ENCODE measurements around the gene PNPLA2.
A peak's percentile ranks its signal among the peaks of the same experiment; 100 is the strongest.

The PNPLA2 gene

DNA sequence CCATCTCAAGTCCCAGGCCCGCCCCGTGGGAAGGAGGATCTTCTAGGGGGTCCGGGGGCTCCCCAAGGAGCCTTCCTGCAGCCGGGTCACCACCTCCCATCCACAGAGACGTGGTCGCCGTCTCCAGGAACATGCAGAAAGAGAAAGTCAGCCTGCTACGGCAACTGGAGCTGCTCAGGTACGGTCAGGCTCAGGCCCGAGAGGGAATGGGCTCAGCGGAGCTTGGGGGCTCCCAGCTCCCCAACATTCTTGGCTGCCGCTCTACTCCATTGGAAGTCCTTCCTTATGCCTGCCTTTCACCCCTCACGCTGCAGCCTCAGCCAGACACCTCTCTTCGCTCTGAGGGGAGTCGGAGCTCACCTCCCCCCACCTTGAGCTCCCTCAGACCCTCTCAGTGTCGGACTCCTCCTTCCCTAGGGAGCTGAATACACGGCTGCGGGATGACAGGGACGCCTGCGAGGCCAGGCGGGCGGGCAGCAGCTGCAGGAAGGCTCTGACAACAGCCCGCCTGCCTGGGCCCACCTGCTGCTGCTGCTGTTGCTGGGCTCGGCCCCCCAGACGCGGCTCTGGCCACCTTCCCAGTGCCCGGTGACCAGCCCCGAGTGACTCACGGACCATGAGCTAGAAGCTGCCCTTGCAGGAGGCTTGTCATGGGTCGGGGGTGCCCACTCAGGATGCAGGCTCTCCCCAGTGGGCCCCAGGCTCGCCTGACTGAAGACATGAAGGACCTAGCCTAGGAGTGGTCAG is 12.6 kb downstream of the PNPLA2 start:
- DNase-seq (ENCODE audit: low read depth): no peak

DNA sequence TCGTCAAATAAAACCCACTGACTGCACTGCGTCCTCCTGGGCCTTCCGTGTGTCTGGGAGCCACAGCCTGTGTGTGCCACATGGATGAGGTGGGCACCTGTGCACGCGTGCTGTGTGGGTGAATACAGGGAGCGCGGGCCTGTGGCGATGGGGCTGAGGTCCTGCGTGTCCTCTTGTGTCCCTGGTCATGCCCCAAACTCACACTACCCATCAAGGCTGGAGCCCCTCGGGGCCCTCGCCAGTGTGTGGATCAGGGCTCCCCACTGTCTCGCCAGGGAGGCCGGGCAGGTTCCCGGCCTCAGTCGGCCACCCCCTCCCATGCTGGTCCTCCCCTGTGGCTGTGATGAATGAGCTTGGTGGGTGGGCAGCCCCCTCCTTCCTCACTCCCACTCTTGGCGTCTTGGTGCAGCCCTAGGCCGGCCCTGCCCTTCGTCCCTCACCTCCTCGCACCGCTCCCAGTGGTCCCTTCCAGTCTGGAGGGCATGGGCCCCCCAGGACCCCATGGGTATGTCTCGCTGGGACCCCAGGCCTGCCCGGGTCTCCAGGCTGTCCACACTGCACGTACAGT is 13.3 kb downstream of the PNPLA2 start:
- no peak for DNase-seq (ENCODE audit: low read depth)

DNA sequence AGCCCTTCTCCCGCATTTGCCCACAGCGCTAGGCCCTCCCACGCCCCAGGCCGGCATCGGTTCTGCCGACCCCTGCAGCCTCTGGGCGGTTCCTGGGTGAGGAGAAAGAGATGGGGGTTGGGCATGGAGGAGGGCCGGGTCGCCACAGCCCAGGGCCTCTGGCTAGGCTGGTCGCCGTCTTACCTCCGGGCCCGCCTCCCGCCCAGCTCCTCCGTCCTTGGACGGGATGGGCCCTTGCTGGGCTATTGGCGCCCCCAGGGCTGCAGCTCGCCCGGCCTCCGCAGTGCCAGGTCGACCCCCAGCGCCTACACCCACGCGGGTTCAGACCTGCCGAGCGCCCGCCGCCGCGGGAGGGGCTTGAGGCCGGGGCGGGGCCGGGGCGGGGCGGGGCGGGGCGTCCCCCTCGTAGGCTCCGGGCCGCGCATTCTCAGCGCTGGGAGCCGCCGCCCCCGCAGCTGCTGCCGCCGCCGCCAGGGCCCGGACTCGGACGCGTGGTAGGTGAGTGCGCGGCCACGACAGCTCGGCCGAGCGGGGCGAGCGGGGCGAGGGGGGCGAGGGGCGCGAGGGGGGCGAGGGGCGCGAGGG is 13.9 kb downstream of the PNPLA2 start, which contains the start of gene CD151:
TSS of gene CD151 (plus strand) at position 424 of the 585 bp plus-strand sequence. CDS start 3,118 bp downstream, outside the sequence.
- no peak for DNase-seq (ENCODE audit: low read depth)

DNA sequence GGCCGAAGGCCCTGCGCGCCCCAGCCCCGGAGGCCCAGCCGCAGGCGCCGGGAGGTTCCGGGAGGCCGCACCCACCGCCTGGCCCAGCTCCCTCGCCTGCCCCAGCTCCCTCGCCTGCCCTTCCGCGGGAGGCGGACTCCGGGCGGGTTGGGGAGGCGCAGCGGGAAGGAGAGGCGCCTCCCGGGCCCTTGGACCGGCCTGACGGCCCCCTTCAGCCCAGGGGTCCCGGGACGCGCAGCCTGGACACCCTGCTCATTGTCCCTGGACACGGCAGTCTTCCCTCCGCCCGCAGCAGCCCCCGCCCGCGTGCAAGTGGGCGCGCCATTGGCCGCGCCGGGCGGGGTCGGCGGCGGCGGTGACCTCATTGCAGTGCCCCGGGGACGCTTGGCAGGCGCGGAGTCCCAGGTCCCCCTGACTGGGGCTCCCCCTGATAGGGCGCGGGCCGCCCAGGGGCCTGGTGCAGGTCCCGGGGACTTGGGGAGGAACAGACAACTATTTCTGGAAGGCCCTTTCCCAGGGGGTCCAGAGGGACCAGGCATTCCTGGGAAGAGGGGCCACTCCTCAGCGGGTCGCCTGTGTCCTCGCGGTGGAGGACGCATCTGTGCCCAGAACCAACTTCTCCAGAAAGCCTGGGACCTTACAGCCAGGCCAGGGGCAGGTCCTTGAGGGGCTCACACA is 14.5 kb downstream of the PNPLA2 start:
- no peak for DNase-seq (ENCODE audit: low read depth)

DNA sequence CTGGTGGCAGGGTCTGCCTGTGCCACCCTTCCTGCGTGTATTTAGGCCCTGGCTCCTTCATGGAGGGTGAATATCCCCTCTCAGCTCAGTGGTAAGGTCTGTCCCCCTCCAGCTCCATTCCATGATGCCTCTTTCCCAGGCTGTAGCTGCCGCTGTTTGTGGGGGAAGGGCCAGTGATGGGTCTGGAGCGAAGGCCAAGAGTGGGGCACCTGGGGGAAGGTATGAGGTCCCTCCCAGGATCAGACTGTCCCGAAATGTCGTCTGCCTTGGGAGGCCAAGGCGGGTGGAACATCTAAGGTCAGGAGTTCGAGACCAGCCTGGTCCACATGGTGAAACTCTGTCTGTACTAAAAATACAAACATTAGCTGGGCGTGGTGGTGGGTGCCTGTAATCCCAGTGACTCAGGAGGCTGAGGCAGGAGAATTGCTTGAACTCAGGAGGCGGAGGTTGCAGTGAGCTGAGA is 15.2 kb downstream of the PNPLA2 start:
- no peak for DNase-seq (ENCODE audit: low read depth)

DNA sequence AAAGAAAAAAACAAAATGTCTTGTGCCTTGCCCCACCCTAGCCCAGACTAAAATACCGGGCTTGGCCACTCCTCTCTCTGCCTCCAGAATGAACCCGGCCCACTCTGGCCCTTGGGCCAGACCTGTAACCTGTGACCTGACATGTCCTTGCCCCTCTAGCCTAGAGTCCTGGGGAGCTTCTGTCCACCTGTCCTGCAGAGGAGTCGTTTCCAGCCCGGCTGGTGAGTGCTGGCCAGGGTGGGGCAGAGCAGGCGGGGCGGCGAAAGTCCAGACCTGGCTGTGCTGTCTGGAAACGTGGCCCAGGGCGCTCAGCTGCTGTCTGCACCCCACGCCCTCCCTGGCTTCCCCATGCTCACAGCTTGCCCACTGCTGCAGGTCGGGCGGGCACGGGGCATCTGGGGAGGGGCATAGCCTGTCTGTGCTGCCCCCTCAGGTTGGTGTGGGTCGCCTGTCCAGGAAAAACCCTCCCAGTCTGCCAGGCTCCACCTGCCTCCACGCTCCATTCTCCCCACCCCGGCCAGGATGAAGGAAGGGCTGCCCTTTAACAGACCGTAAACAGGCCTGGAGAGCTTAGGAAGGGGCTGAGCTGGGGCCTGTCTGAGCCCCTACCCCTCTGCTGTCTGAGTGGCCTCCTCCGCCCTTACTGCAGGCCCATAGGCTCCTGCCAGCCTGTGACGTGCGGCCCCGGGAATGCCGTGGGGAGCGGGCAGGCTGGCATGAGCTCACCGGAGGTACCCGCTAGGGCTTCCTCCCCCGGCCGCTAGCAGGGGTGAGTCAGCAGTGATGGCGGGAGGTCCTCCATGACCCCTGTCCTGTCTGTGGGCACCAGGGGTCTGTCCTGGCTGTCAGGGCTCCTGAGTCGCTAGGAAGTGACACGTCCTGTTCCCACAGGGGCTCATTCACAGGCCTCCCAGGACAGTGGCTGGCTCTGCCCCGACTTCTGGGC is 15.9 kb downstream of the PNPLA2 start:
- no peak for DNase-seq (ENCODE audit: low read depth)

DNA sequence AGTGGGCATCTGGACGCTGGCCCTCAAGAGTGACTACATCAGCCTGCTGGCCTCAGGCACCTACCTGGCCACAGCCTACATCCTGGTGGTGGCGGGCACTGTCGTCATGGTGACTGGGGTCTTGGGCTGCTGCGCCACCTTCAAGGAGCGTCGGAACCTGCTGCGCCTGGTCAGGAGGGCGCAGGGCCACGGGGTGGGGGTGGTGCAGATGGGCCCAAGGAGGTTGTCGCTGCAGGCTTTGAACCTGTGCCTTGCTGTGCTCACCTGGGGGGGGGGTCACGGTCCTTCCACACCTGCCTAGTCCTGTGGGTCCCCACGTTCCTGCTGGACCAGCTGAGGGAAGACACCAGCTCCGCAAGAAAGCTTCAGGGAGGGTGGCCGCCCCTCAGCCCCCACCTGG is 17.6 kb downstream of the PNPLA2 start:
- no peak for DNase-seq (ENCODE audit: low read depth)

DNA sequence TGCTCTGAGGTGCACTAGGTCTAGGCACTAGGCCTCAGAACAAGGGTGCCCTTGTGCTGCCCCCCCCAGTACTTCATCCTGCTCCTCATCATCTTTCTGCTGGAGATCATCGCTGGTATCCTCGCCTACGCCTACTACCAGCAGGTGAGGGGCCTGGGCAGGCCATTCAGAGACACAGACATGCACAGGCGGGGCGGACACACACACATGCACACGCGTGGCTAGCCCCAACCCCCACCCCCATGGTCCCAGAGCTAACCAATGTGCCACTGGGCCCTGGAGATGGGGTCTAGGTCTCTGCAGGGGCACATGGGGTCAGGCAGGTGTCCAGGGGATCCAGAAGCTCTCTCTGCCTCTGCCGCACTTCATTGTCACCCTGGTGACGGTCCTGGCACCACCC is 18.0 kb downstream of the PNPLA2 start:
- no peak for DNase-seq (ENCODE audit: low read depth)

DNA sequence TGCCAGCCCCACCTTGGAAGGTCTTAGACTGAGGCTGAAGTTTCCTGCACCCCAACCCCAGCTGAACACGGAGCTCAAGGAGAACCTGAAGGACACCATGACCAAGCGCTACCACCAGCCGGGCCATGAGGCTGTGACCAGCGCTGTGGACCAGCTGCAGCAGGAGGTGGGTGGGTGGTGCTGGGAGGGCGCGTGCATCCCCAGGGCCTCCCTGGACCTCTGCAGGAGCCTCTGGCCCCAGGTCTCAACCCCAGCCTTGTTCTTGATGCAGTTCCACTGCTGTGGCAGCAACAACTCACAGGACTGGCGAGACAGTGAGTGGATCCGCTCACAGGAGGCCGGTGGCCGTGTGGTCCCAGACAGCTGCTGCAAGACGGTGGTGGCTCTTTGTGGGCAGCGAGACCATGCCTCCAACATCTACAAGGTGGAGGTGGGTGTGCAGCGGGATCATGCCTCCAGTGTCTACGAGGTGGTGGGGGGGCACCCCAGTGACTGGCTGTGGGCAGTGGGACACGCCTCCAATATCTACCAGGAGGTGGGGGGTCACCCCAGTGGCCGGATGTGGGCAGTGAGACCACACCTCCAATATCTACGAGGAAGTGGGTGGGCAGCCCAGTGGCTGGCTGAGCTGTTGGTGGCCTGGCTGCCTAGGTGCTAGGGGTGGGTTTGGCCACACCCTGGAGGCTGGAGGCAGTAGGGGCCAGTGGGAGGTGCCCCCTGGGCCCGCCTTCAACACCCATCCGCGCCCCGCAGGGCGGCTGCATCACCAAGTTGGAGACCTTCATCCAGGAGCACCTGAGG is 18.7 kb downstream of the PNPLA2 start:
- DNase-seq (ENCODE audit: low read depth): no peak

DNA sequence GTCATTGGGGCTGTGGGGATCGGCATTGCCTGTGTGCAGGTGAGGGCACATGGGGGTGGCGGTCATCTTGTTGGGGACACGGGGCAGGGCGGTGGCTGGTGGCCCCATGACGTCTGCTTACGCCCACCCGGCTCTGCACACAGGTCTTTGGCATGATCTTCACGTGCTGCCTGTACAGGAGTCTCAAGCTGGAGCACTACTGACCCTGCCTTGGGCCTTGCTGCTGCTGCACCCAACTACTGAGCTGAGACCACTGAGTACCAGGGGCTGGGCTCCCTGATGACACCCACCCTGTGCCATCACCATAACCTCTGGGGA is 19.2 kb downstream of the PNPLA2 start:
- no peak for DNase-seq (ENCODE audit: low read depth)

DNA sequence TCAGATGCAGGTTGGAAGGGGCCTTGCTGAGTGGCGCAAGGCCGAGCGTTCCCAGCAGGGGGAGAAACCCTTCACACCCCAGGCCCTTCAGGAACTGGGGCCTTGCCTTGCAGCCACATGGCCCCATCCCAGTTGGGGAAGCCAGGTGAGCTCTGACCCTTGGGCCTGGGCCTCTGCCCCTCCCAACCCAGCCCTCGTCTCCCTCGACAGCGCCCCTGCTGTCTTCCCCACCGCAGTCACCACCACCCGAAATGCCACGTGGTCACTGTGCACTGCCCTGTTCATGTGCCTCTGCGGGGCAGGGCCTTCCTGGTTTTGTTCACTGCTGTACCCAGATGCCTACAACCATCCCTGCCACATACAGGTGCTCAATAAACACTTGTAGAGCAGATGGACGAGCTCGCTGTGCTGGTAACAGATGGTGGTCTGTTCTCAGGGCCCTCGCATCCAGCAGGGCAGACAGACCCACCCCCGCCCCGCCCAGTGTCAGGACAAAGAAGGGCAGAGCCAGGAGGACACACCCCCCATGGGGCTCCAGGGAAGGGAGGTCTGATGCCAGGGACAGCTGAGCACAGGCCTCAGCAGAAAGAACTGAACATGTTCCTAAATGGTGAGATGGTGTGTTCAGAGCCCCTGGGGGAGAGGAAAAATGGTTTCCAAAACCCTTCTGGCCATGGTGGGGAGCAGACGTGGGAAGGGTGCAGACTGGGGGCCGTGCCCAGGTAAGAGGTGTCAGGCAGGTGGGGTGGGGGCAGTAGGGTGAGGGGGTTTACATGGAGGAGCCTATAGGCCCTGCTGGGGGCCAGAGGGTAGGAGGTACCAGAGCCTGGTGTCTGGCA is 19.9 kb downstream of the PNPLA2 start:
- DNase-seq (ENCODE audit: low read depth): no peak

DNA sequence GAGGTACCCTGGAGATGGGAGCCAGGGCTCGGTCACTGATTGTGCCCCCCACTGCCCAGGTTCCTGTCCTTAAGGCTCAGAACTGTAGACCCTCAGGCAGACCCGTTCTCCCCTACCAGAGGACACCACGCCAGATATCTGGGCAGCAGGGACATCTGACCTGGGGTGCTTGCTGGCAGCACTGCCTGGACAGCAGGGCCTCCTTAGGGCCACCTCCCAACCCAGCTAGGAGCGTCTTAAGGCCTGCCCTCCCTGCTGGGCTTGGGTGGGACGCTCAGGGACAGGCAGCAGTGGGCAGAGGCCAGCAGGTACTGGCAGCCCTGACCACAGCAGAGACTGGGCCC is 20.5 kb downstream of the PNPLA2 start:
- no peak for DNase-seq (ENCODE audit: low read depth)

DNA sequence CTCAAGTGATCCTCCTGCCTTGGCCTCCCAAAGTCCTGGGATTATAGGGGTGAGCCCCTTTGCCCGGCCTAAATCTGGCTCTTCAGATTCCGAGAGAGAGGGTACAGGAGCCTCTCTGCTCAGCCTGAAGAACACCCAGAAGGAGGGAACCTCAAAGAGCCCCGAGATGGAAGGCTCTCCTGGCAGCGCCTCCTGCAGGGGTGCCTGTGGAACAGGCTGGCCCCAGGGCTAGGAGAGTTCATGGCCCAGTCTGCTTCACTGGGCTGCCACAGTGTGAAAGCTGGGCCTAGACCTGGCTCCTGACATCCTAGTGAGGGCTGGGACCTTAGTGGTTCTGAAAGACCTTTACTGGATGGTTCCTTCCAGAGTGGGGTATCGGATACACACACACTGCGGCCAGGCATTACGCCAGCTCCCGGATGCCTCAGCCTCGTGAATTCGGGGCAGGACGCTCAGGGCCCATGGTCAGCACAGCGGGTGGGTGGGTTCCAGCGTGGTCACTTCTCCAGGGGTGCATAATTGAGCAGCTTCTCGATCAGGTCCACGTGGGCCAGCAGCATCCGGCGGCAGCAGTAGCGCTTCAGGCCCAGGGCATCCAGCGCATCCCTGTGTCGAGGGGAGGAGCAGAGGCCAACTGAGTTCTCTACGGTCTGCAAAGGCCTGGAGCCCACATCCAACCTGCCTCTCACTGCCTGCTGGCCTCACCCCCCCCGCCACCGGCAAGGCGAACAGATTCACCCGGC is 21.3 kb downstream of the PNPLA2 start:
- no peak for DNase-seq (ENCODE audit: low read depth)

DNA sequence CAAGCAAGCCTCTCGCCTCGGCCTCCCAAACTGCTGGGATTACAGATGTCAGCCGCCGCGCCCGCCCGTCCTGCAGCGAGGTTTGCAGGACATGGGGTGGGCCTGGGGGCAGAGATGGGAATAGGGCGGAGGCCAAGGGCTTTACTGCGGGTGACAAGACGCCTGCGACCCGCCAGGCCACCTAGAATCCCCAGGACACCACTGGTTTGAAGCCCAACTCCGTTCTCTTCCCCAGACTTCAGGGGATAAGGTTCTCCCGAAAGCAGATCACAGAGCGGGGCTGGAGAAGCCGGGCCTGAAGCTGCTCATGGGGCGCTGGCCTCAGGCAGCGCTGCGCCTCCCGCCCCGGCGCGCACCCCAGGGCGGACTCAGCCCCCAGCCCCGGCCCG is 23.3 kb downstream of the PNPLA2 start:
- no peak for DNase-seq (ENCODE audit: low read depth)

DNA sequence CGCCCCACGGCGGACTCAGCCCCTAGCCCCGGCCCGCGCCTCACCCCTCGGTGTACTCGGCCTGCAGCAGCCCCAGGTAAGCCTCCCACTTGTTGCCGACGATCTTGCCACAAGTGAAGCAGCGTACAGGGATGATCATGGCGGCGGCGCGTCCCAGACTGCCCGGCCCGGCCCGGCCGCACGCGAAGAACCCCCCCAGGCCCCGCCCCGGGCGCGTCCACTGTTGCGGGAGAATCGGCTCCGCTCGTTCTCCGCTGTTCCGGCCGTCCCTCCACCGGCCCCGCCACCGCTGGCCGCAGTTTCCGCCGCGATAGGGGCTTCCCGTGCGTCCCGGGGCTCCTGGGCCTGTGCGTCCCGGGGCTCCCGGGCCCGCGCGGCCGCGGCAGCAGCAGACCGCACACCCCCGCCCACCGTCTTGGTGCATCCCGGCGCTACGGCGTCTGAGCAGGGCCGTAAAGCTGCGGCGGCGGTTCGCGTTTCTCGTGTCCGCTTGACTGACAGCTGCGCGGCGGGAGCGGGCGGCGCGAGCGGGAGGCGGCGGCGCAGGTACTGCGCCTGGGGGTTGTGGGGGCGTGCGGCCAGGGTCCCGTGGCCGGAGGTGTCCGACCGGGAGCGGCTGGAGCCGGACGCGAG is 23.8 kb downstream of the PNPLA2 start, which contains the start of the genes POLR2L and TSPAN4:
TSS of gene POLR2L (minus strand) at position 160 of the 633 bp plus-strand sequence. CDS start at position 139, 21 bp downstream.
TSS of gene TSPAN4 (plus strand) at position 483 of the 633 bp plus-strand sequence. CDS start 7,453 bp downstream, outside the sequence.
- DNase-seq (ENCODE audit: low read depth): peak; percentile 70

DNA sequence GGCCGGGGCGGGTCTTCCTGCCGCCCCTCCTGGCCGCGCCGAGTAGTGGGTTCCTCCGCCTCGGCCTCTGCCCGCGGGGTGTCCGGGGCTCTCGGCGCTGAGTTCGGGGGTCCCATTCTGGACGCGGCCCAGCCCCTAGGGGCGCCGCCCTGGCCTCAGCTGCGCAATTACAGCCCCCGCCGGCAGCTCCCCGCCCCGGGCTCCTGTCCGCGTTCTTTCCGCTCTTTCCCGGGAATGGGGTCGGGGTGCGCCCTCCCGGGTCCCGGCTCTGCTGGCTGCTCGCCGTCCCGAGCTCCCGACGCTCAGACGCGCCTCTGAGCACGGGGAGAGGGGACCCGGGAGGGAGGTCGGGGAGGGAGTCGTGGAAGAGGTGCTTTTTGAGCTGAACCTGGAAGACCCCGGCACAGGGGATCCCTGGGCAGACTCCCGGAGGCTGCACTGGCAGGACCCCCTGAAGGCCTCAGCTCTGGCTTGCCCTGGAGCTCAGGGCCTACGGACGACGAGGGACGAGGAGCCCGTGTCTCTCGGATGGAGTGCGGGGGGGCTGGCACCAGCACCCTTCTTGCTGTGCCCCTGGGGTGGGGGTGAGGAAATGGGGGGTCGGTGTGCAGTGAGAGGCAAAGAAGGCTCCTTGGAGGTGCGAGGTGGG is 24.5 kb downstream of the PNPLA2 start:
- DNase-seq (ENCODE audit: low read depth): no peak

DNA sequence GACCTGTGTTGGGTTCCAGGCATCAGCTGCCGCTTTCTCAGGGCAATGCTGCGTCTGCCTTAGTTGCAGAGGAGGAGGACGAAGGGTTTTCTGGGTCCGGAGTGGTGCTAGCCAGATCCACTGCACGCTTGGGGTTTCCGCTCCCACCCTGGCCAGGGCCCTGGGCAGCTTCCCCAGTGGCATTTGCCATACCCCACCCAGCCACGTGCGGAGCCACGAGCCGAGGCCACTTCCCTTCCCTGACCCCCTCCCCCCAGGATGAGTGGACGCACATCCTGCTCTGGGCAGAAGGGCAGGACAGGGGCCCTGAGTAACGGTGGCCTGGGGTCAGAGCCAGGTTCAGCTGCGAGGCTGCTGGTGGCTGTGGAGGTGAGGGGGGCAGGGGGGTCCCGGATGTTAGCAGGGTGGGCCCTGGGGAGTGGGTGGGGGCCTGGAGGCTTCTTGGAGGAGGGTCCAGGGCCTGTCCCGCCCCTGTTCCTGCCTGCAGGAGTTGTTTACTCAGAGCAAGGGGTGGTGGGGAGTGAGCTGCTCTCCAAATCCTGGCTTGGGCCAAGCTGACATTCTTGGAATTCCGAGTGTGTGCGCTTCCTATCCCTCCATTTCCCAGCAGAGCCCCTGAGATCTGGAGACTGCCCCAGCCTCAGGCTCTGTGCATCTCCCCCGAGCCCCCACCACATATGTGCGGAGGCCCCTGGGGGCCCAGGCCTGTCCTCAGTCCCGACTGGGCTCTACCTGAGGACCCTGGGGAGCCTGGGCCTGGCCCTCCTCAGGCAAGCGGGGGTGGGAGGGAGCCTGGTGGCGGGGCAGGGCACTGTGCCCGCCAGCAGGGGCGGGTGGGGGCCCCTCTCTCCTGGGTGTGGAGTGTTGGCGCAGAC is 25.3 kb downstream of the PNPLA2 start:
- no peak for DNase-seq (ENCODE audit: low read depth)

Data from stimulated activated CD8-positive, alpha-beta memory T cell treated with anti-CD3 and anti-CD28 coated beads, Interleukin-7, amount 100 ng/mL, for 24 hours (primary cell).